Measurements from ENCODE around the gene B4GALT1.

Gene B4GALT1

GRCh38 chr9:33127881-33128280 is 39.3 kb downstream of the B4GALT1 start:
- Histone ChIP-seq H3K9ac (ENCODE audit: low read length) (no peak overlapping the region), H2AFZ (ENCODE audit: low read length) (no peak overlapping the region), H3K4me3 (ENCODE audit: low read length) (no peak overlapping the region), H3K79me2 (ENCODE audit: low read length) (0 out of 2 replicates have a peak, but pooled peaks cover 9% of the 10 kb centered on the region), H3F3A (ENCODE audit: insufficient read depth, low read length) (no peaks in the 10 kb centered on the region), H3K27me3 (replicated peaks; ENCODE audit: insufficient read depth, low read length) (no peaks in the 10 kb centered on the region), H3K27ac (ENCODE audit: low read length) (no peak overlapping the region), H3K4me1 (ENCODE audit: low read length) (peaks cover 5% of the 10 kb centered on the region; the same call in 1 of the 2 replicates), H3K4me2 (ENCODE audit: low read depth, low read length) (no peak overlapping the region), H3K36me3 (replicated peaks; ENCODE audit: insufficient read depth, low read length) (no peaks in the 10 kb centered on the region), H3K9me2 (replicated peaks; ENCODE audit: insufficient read depth, low read length) (no peaks in the 10 kb centered on the region), H4K20me1 (ENCODE audit: insufficient read depth, low read length) (no peaks in the 10 kb centered on the region), H3K9me3 (replicated peaks; ENCODE audit: insufficient read depth, low read length) (no peaks in the 10 kb centered on the region)
- TF ChIP-seq CTCF (IDR thresholded peaks at IDR 0.05; ENCODE audit: low read length) (no peak), EZH2phosphoT487 (IDR thresholded peaks at IDR 0.05; ENCODE audit: low read length) (no peak), EZH2 (optimal IDR thresholded peaks at IDR 0.05; ENCODE audit: low read depth, low read length) (no peak)
- DNase-seq: no peak

DNA sequence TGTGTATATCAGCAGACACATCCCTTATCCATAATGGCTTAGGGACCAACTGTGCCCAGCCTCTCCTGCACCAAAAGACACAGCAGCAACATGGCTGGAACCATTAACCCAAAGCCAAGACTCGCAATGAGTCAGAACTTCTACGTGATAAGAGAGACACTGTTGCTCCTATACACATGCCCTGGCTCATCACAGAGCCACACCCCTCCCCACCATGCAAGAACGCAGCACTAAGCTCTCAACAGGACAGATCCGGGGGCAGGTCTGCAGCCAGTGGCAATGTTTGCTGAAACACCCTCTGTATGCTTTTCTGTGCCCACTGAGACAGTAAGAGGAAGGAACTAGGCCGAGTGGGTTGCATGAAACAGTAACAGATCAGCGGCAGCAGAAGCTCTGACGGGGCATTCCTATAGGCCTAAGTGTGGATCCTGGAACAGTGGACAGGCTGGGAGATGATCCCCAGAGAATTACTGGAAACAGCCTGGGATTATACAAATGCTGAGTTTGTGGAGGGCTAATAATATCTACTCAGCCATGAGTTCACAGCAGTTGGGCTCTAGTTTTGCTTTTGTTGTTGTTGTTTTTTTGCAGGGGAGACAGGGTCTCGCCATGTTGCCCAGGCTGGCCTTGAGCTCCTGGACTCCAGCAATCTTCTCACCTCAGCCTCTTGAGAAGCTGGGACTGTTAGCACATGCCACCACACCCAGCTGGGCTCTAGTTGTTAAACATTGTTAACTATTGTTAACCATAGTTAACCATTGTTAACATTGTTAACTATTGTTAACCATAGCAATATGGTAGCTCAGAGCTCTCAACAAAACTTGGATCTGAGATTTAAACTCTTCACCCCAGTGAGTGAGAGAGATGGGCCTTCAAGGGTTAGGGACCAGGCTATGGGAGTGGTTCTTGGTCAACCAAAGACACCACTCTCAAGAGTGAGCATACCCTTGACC is 41.0 kb downstream of the B4GALT1 start:
- H4K20me1 ChIP-seq (ENCODE audit: insufficient read depth, low read length): no peaks in the 10 kb centered on the region
- peaks cover 4% of the 10 kb centered on the region; the same call in 1 of the 2 replicates for H3K4me1 ChIP-seq (ENCODE audit: low read length)
- 0 out of 2 replicates have a peak, but pooled peaks cover 9% of the 10 kb centered on the region for H3K79me2 ChIP-seq (ENCODE audit: low read length)
- no peaks in the 10 kb centered on the region for H3K9me3 ChIP-seq (replicated peaks; ENCODE audit: insufficient read depth, low read length)
- H2AFZ ChIP-seq (ENCODE audit: low read length): no peak overlapping the region
- no peak overlapping the region for H3K4me2 ChIP-seq (ENCODE audit: low read depth, low read length)
- H3F3A ChIP-seq (ENCODE audit: insufficient read depth, low read length): no peaks in the 10 kb centered on the region
- no peak overlapping the region for H3K4me3 ChIP-seq (ENCODE audit: low read length)
- TF ChIP-seq CTCF (IDR thresholded peaks at IDR 0.05; ENCODE audit: low read length): no peak
- no peaks in the 10 kb centered on the region for H3K36me3 ChIP-seq (replicated peaks; ENCODE audit: insufficient read depth, low read length)
- H3K27ac ChIP-seq (ENCODE audit: low read length): no peak overlapping the region
- DNase-seq: no peak
- no peak overlapping the region for H3K9ac ChIP-seq (ENCODE audit: low read length)
- H3K27me3 ChIP-seq (replicated peaks; ENCODE audit: insufficient read depth, low read length): no peaks in the 10 kb centered on the region
- H3K9me2 ChIP-seq (replicated peaks; ENCODE audit: insufficient read depth, low read length): no peaks in the 10 kb centered on the region

- H3K9me2 ChIP-seq (replicated peaks; ENCODE audit: insufficient read depth, low read length): no peaks in the 10 kb centered on the region
- H3K36me3 ChIP-seq (replicated peaks; ENCODE audit: insufficient read depth, low read length): no peaks in the 10 kb centered on the region
- H3K79me2 ChIP-seq (ENCODE audit: low read length): 0 out of 2 replicates have a peak, but pooled peaks cover 9% of the 10 kb centered on the region
- H4K20me1 ChIP-seq (ENCODE audit: insufficient read depth, low read length): no peaks in the 10 kb centered on the region
- H3K9me3 ChIP-seq (replicated peaks; ENCODE audit: insufficient read depth, low read length): no peaks in the 10 kb centered on the region
- DNase-seq: no peak
- peaks cover 7% of the 10 kb centered on the region for H3K4me1 ChIP-seq (ENCODE audit: low read length)
- H3K27me3 ChIP-seq (replicated peaks; ENCODE audit: insufficient read depth, low read length): no peaks in the 10 kb centered on the region
- H3K27ac ChIP-seq (ENCODE audit: low read length): no peak overlapping the region
- no peaks in the 10 kb centered on the region for H3F3A ChIP-seq (ENCODE audit: insufficient read depth, low read length)
- H3K4me2 ChIP-seq (ENCODE audit: low read depth, low read length): no peak overlapping the region
- TF ChIP-seq EZH2 (optimal IDR thresholded peaks at IDR 0.05; ENCODE audit: low read depth, low read length) (no peak), EZH2phosphoT487 (IDR thresholded peaks at IDR 0.05; ENCODE audit: low read length) (no peak), CTCF (IDR thresholded peaks at IDR 0.05; ENCODE audit: low read length) (no peak)
- H3K9ac ChIP-seq (ENCODE audit: low read length): no peak overlapping the region
- H3K4me3 ChIP-seq (ENCODE audit: low read length): no peak overlapping the region
- no peak overlapping the region for H2AFZ ChIP-seq (ENCODE audit: low read length)
Observed at GRCh38 chr9:33125461-33125860, 41.7 kb downstream of the B4GALT1 start.
